Subcutaneous adipose tissue (tissue), 4 donors: ENCODE data around the gene PAFAH1B2. TPM values are rescaled to one million over a fixed set of nuclear protein-coding genes. Genes with fewer than 3 reads are reported as not detected.

ENCODE experiments used
- CTCF ChIP-seq: fragments of 450-650 bp; IDR thresholded peaks from one replicate; pipeline ENCODE4 v1.5.1; 2016; ENCODE audit warnings: low read depth, mild to moderate bottlenecking, control low read depth, antibody characterized with exemption, moderate library complexity
- total RNA-seq, 4 donors: library from RNA; depleted of rRNA; stranded (reverse); fragments of >200 nt; gene quantifications; one replicate each; pipeline ENCODE4 v1.1.0, GENCODE V29; 2016

Gene PAFAH1B2
- total RNA-seq, 4 donors from 2014 or later: 69.7 to 119 (median 82.3) TPM

GRCh38 chr11:117172724-117173421, 28.8 kb downstream of the PAFAH1B2 start:
- no peak for TF ChIP-seq CTCF

- TF ChIP-seq CTCF: no peak
Measured at GRCh38 chr11:117175104-117175503, 31.0 kb downstream of the PAFAH1B2 start.

- no peak for TF ChIP-seq CTCF
Measured at GRCh38 chr11:117175781-117176180, 31.7 kb downstream of the PAFAH1B2 start.

GRCh38 chr11:117176186-117176585, 32.1 kb downstream of the PAFAH1B2 start:
- TF ChIP-seq CTCF: no peak

GRCh38 chr11:117177534-117178209, 33.6 kb downstream of the PAFAH1B2 start:
- TF ChIP-seq CTCF: no peak

GRCh38 chr11:117178210-117179034, 34.3 kb downstream of the PAFAH1B2 start, which contains the start of gene SIDT2:
SIDT2 (plus strand) TSS chr11:117178743; CDS start chr11:117179264, 521 bp downstream.
- TF ChIP-seq CTCF: no peak
